Measurements from ENCODE around the gene NRM. TPM values are rescaled to one million over a fixed set of nuclear protein-coding genes. Genes with fewer than 3 reads are reported as not detected.

Gene NRM
- total RNA-seq, 1 donor, result 3.5 TPM

DNA sequence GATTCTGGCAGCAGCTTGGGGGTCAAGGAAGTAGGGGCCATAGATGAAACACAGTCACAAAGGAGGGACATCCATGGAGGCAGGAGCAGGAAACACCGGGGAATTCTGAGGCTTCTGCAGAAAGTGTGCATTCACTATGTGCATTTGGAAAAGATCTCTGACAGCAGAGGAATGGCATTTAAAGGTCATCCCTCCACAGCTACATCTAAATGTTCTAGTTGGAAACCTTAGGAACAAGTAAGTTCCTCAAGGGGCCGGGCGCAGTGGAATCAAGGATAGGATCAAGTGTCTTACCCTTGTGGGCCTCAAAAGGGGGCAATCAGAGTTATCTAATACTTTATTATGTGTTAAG lies 35.1 kb downstream of the NRM start:
- no peak for TF ChIP-seq CTCF (IDR thresholded peaks at IDR 0.05; ENCODE audit: insufficient read depth, low read depth, low read length)
- no peak overlapping the region for H3K4me3 ChIP-seq (ENCODE audit: low read depth, low read length)
- no peak for DNase-seq (ENCODE audit: low read depth)

DNA sequence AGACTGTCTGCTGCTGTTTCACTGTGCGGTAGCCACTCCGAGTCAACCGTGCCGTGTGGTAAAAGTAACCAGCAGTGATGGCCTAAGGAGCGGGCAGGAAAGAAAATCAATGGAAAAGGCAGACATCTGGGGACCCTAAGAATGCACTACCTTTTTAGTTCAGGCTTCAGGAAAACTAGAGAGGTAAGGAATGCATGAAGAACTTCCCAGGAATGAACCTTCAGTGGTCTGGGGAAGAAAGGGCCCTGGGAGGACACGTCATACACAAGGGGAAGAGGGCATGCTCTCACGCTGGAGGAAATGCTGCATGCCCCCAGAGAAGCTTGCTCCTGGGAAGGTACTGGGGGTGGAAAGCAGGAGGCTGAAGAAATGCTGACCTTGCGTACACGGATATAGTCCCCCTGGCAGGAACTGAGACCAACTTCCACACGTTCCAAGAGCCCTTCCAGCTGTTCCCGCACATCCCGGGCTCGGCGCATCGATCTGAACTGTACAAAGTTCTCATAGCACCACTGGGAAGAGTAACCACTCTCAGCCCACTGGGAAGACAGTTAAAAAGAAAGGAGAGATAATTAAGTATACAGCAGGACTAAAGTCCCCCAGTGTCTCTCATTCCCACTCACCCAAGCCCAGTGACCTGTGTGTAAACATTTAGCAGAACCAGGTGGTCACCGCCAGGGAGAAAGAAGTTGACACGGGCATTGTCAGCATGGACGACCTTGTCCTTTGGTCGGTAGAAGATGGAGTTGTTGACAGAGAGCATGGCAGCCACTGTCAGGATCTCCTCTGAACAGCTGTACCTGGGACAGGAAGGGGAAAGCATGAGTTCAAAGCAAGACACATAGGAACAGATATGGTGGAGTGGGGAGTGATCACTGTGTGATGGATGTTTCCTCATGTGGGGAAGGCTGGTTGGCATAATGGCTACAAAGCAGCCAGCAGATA lies 35.7 kb downstream of the NRM start:
- DNase-seq (ENCODE audit: low read depth), result no peak
- no peak overlapping the region for H3K4me3 ChIP-seq (ENCODE audit: low read depth, low read length)
- no peak for TF ChIP-seq CTCF (IDR thresholded peaks at IDR 0.05; ENCODE audit: insufficient read depth, low read depth, low read length)

GRCh38 chr6:30651143-30651542 lies 39.6 kb downstream of the NRM start:
- TF ChIP-seq CTCF (IDR thresholded peaks at IDR 0.05; ENCODE audit: insufficient read depth, low read depth, low read length), result no peak
- H3K4me3 ChIP-seq (ENCODE audit: low read depth, low read length), result no peak overlapping the region
- no peak for DNase-seq (ENCODE audit: low read depth)

- peak overlapping the region; percentile 91 for H3K4me3 ChIP-seq (ENCODE audit: low read depth, low read length)
- TF ChIP-seq CTCF (IDR thresholded peaks at IDR 0.05; ENCODE audit: insufficient read depth, low read depth, low read length), result no peak
- DNase-seq (ENCODE audit: low read depth), result peak; percentile 42
Measured at GRCh38 chr6:30647242-30648116, 43.3 kb downstream of the NRM start.

DNA sequence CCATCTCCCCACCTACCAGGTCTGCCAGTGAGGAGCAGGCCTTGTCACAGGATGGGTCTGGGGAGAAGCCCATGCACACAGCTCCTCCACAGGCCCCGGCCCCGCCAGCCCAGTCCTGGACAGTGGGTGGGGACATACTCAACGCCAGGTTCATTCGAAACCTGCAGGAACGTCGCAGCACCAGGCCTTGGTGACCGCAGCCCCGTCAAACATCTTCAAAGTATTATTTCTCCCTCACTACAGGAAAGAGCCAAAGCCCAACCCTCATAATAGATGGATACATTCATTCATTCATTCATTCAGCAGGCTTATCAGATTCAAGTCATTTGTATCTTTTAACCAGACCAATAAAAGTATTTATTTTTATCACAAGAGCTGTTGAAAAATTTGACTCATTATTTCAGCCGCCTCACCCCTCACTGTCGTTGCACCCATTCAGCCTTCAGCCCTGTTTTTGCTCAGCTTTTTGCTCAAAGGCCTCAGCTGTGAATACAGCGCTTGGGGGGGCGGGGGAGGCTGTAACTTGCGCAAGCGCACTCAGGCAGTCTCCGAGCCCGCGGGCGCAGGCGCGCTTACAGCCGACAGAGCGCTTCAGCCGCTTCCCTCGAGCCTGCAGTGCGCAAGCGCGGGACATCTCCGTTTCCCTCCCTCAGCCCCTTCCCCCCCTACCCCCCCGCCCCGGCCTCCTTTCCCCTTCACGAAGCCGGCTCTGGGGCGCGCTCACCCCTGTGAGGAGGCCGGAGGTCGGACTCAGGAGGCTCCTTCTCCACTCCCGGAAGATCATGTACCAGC lies 44.1 kb downstream of the NRM start, which contains the start of gene C6orf136:
Gene C6orf136 (plus strand): TSS at position 684 of the 792 bp plus-strand sequence. CDS start 99 bp downstream, at position 783.
- peak within 1 kb of the TSS; percentile 91 for H3K4me3 ChIP-seq (ENCODE audit: low read depth, low read length)
- TF ChIP-seq CTCF (IDR thresholded peaks at IDR 0.05; ENCODE audit: insufficient read depth, low read depth, low read length), result no peak
- peak; percentile 91 for DNase-seq (ENCODE audit: low read depth)

- no peak for DNase-seq (ENCODE audit: low read depth)
- no peak for TF ChIP-seq CTCF (IDR thresholded peaks at IDR 0.05; ENCODE audit: insufficient read depth, low read depth, low read length)
- no peak overlapping the region for H3K4me3 ChIP-seq (ENCODE audit: low read depth, low read length)
Measured at GRCh38 chr6:30645989-30646388, 44.8 kb downstream of the NRM start.
